Hematopoietic multipotent progenitor cell treated with erythropoietin and hydrocortisone succinate and interleukin-3 and kit ligand, for 17 days (in vitro differentiated cells): ENCODE results near the gene PLXNA3.
"Not testable (repeated sequence)": the region's sequence is repeated elsewhere in the genome, so short reads cannot be mapped to it uniquely, and the experiment has no call there.

Experiments used
- DNase-seq: peaks from one replicate; pipeline ENCODE4 v3.0.0-alpha.2; 2015; ENCODE audit warnings: low spot score

Gene PLXNA3

GRCh38 chrX:154501423-154501822 lies 43.3 kb downstream of the PLXNA3 start:
- DNase-seq = not testable (repeated sequence)

GRCh38 chrX:154502098-154502497 lies 44.0 kb downstream of the PLXNA3 start:
- DNase-seq = no peak

GRCh38 chrX:154502989-154503388 lies 44.9 kb downstream of the PLXNA3 start:
- no peak for DNase-seq

- DNase-seq = no peak
Observed at GRCh38 chrX:154505734-154506133, 47.7 kb downstream of the PLXNA3 start.

- no peak for DNase-seq
Observed at GRCh38 chrX:154506483-154507332, 48.6 kb downstream of the PLXNA3 start.

GRCh38 chrX:154507673-154508383 lies 49.7 kb downstream of the PLXNA3 start:
- DNase-seq = no peak

- no peak for DNase-seq
Observed at GRCh38 chrX:154508384-154508745, 50.3 kb downstream of the PLXNA3 start.

GRCh38 chrX:154509455-154509854 lies 51.4 kb downstream of the PLXNA3 start:
- no peak for DNase-seq

GRCh38 chrX:154511761-154512160 lies 53.7 kb downstream of the PLXNA3 start:
- no peak for DNase-seq

GRCh38 chrX:154512879-154513553 lies 54.9 kb downstream of the PLXNA3 start:
- DNase-seq = no peak

- no peak for DNase-seq
Observed at GRCh38 chrX:154513716-154514115, 55.6 kb downstream of the PLXNA3 start.

GRCh38 chrX:154515090-154515965 lies 57.2 kb downstream of the PLXNA3 start:
- DNase-seq = peak; percentile 50

- peak; percentile 93 for DNase-seq
Observed at GRCh38 chrX:154515966-154516655, 58.0 kb downstream of the PLXNA3 start, which contains the start of gene FAM3A. TSS of gene FAM3A (minus strand) at chrX:154516232. CDS start at chrX:154515772, 460 bp downstream.

- DNase-seq = no peak
Observed at GRCh38 chrX:154516656-154517100, 58.6 kb downstream of the PLXNA3 start.

GRCh38 chrX:154517101-154517781 lies 59.2 kb downstream of the PLXNA3 start:
- no peak for DNase-seq

GRCh38 chrX:154519389-154519788 lies 61.3 kb downstream of the PLXNA3 start:
- no peak for DNase-seq

- DNase-seq = no peak
Observed at GRCh38 chrX:154525606-154526490, 67.8 kb downstream of the PLXNA3 start.

- peak; percentile 77 for DNase-seq
Observed at GRCh38 chrX:154526901-154527675, 69.0 kb downstream of the PLXNA3 start.
